GM21737 (cell line): ENCODE data around the gene ADAM19.

Experiments used
- ATAC-seq: cut with Tn5 transposase; IDR thresholded peaks from one replicate; pipeline ENCODE4 v1.9.1; 2021; ENCODE audit warnings: mild to moderate bottlenecking, moderate library complexity; ENCODE audit not compliant: unreplicated experiment

ADAM19 gene

GRCh38 chr5:157470631-157471030 is 104.9 kb downstream of the ADAM19 start:
- ATAC-seq, result no peak

GRCh38 chr5:157469687-157470086 is 105.9 kb downstream of the ADAM19 start:
- no peak for ATAC-seq

- no peak for ATAC-seq
These were observed 106.5 kb downstream of the ADAM19 start for GRCh38 chr5:157469073-157469472.

- no peak for ATAC-seq
These were observed 107.1 kb downstream of the ADAM19 start for GRCh38 chr5:157468293-157468965.

- peak; percentile 60 for ATAC-seq
These were observed 110.9 kb downstream of the ADAM19 start for GRCh38 chr5:157464519-157465171.

GRCh38 chr5:157463621-157464518 is 111.7 kb downstream of the ADAM19 start:
- no peak for ATAC-seq

GRCh38 chr5:157463081-157463480 is 112.5 kb downstream of the ADAM19 start:
- no peak for ATAC-seq

- no peak for ATAC-seq
These were observed 114.4 kb downstream of the ADAM19 start for GRCh38 chr5:157460921-157461792.

GRCh38 chr5:157459715-157460599 is 115.6 kb downstream of the ADAM19 start, which contains the start of gene NIPAL4:
TSS of gene NIPAL4 (plus strand) at chr5:157460213. CDS start at chr5:157460321, 108 bp downstream.
- ATAC-seq, result no peak

GRCh38 chr5:157458835-157459234 is 116.7 kb downstream of the ADAM19 start:
- no peak for ATAC-seq

GRCh38 chr5:157457391-157457790 is 118.2 kb downstream of the ADAM19 start:
- ATAC-seq, result no peak

- ATAC-seq, result no peak
These were observed 119.3 kb downstream of the ADAM19 start for GRCh38 chr5:157456301-157456700.

GRCh38 chr5:157455057-157455456 is 120.5 kb downstream of the ADAM19 start:
- no peak for ATAC-seq

- ATAC-seq, result no peak
These were observed 121.3 kb downstream of the ADAM19 start for GRCh38 chr5:157454273-157454672.

GRCh38 chr5:157451806-157452205 is 123.8 kb downstream of the ADAM19 start:
- no peak for ATAC-seq

GRCh38 chr5:157450024-157450423 is 125.6 kb downstream of the ADAM19 start:
- ATAC-seq, result no peak

- ATAC-seq, result no peak
These were observed 126.4 kb downstream of the ADAM19 start for GRCh38 chr5:157449011-157449723.

GRCh38 chr5:157447201-157447637 is 128.4 kb downstream of the ADAM19 start:
- no peak for ATAC-seq

GRCh38 chr5:157446412-157446935 is 129.1 kb downstream of the ADAM19 start:
- ATAC-seq, result no peak
